Midbrain (tissue), 1 donor: ENCODE results near the gene LIMS2.

Source experiments
- DNase-seq: peaks from one replicate; lab custom pipeline; 2025; lab: John Stamatoyannopoulos, UW

Gene LIMS2

GRCh38 chr2:127605691-127606263, 69.6 kb downstream of the LIMS2 start:
- DNase-seq = no peak

DNA sequence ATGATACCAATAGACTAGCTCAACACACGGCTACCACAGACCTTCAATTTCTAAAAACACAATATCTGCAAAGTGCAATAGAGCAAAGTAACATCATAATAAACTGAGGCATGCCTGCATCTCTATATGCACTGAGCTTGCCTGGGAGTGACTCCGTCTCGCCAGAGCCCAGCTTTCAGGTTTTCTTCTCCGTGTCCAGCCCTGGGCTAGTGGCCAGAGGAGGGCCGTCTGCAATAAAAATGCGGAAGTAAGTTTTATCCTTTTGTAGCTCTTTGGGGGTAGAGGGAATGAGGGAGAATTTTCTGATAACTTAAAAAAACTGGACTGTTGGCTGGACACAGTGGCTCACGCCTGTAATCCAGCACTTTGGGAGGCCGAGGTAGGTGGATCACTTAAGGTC, 70.3 kb downstream of the LIMS2 start:
- no peak for DNase-seq

GRCh38 chr2:127599211-127599610, 76.1 kb downstream of the LIMS2 start:
- DNase-seq = no peak

DNA sequence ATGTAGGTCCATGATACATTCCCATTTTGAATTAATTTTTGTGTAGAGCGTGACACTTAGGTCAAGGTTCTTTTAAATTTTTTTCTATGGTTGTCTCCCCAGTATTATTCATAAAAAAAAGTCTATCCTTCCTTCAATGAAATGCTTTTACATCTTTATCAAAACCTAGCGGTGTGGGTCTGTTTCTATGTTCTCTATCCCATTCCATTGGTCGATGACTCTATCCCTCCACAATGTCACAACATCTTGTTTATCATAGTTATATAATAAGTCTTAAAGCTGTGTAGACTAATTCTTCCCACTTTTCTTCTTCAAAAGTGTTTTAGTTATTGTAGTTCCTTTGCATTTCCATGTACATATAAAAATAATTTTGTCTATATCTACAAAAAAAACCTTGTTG, 76.6 kb downstream of the LIMS2 start:
- no peak for DNase-seq

GRCh38 chr2:127597984-127598380, 77.3 kb downstream of the LIMS2 start:
- no peak for DNase-seq

- no peak for DNase-seq
These were observed 78.0 kb downstream of the LIMS2 start for GRCh38 chr2:127597046-127597983.

- DNase-seq = no peak
These were observed 78.9 kb downstream of the LIMS2 start for GRCh38 chr2:127596311-127597045.

GRCh38 chr2:127594116-127594591, 81.2 kb downstream of the LIMS2 start:
- DNase-seq = no peak

DNA sequence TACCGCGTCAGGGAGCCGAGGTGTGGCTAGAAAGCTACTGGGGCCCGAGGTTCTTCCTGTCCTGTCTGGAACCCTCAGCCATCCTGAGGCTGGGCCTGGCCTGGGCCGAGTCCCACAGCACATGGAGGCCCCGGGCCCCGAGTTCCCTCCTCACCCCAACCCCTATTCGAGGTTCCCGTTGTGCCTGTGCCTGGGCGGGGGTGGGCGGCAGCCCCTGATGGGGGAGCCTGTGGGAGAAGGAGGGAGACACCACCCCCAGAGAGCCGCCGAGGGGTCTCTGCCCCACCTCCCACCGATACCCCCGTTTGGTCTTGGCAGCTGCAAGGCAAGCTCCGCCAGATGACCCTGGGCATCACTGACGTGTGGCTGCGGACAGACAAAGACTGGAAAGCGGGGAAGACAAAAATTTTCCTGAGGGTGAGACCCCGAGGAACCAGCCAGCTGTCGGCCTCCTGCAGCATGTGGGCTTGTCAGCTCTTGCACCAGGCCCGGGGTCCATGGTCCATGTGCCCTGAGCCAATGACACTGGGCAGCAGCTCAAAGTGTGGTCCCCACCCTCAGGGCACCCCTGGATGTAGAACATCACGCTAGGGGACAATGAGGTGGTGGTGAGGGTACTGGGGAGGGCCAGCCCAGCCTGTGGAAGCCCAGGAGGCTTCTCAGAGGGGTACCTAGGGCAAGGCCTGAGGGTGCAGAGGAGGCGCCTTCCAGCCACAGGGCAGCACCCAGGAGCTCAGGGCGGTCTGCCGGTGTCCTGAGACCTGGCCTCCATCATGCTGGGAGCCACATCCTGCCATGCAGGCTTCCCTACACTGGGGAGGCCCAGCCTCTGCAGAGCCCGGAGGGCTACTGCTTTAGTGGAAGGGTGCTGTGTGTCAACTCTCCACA, 81.9 kb downstream of the LIMS2 start:
- DNase-seq = no peak

DNA sequence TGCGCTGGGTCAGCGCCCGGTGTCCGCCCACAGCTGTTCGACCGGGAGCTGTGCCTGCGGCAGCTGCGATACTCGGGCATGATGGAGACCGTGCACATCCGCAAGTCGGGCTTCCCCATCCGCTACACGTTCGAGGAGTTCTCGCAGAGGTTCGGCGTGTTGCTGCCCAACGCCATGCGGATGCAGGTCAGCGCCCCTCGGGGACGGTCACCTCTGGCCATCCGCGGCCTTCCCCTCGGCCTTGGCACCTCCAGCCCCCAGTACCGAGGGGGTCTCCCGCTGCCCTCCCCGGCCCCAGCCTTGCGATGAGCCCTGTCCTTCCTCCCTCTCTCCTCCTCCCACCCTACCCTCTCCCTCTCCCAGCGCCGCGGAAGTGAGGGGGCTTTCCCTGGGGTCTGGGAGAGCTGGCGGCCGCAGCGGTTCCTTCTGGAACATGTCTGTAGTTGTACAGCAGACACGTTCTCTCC, 82.5 kb downstream of the LIMS2 start:
- no peak for DNase-seq

- peak; percentile 58 for DNase-seq
These were observed 84.0 kb downstream of the LIMS2 start for GRCh38 chr2:127591221-127591923.

- DNase-seq = no peak
These were observed 84.7 kb downstream of the LIMS2 start for GRCh38 chr2:127590386-127591190.

GRCh38 chr2:127589841-127590240, 85.5 kb downstream of the LIMS2 start:
- no peak for DNase-seq

DNA sequence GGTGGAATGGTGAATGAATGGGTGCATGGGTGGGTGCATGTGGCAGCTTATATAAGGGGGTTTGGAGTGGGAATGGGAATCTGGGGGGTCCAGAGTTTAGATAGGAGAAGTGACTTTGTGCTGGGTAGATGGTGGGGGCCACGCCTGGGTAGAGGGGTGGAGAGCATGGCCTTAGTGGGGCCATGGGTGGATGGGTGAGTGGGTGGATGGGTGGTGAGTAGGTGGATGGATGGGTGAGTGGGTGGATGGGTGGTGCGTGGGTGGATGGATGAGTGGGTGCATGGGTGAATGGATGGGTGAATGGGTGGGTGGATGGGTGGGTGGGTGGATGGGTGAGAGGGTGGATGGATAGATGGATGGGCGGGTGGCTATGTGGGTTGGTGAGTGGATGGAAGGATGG, 86.0 kb downstream of the LIMS2 start:
- no peak for DNase-seq
